Erythroblast (primary cell): Measurements from ENCODE around the gene RPS6KA5.

Source experiments
- DNase-seq, 2 experiments: peaks; one replicate each; lab custom pipeline; 2025; lab: John Stamatoyannopoulos, UW
- GATA1 ChIP-seq: IDR thresholded peaks from 2 replicates; pipeline ENCODE4 v1.6.1; 2011; ENCODE audit warnings: low read depth, mild to moderate bottlenecking, control low read depth, low read length, moderate library complexity
- POLR2A ChIP-seq: IDR thresholded peaks from 2 replicates; pipeline ENCODE4 v1.6.1; 2011; ENCODE audit warnings: mild to moderate bottlenecking, low read length

The RPS6KA5 gene

GRCh38 chr14:90976101-90976500 is 84.3 kb downstream of the RPS6KA5 start:
- no peak for DNase-seq
- TF ChIP-seq POLR2A (no peak), GATA1 (no peak)

- DNase-seq = no peak
- TF ChIP-seq POLR2A = no peak
- TF ChIP-seq GATA1 = no peak
Measured at GRCh38 chr14:90971687-90972086, 88.8 kb downstream of the RPS6KA5 start.

- TF ChIP-seq POLR2A (no peak), GATA1 (no peak)
- DNase-seq = peak; percentile 42 to 80
Measured at GRCh38 chr14:90970167-90970600, 90.3 kb downstream of the RPS6KA5 start.

GRCh38 chr14:90969531-90970166 is 90.8 kb downstream of the RPS6KA5 start:
- TF ChIP-seq POLR2A = no peak
- no peak for TF ChIP-seq GATA1
- DNase-seq = peak in 1 of 2 experiments; percentile 63

- no peak for TF ChIP-seq GATA1
- TF ChIP-seq POLR2A = no peak
- DNase-seq = peak in 1 of 2 experiments; percentile 36
Measured at GRCh38 chr14:90968025-90968424, 92.4 kb downstream of the RPS6KA5 start.

GRCh38 chr14:90966493-90966892 is 93.9 kb downstream of the RPS6KA5 start:
- DNase-seq = no peak
- TF ChIP-seq POLR2A = no peak
- no peak for TF ChIP-seq GATA1

- TF ChIP-seq POLR2A (no peak), GATA1 (no peak)
- DNase-seq = peak in 1 of 2 experiments; percentile 8
Measured at GRCh38 chr14:90965765-90966164, 94.7 kb downstream of the RPS6KA5 start.

GRCh38 chr14:90963343-90963742 is 97.1 kb downstream of the RPS6KA5 start:
- TF ChIP-seq GATA1 = no peak
- no peak for TF ChIP-seq POLR2A
- DNase-seq = no peak

- no peak for DNase-seq
- TF ChIP-seq GATA1 (no peak), POLR2A (no peak)
Measured at GRCh38 chr14:90962505-90963109, 97.8 kb downstream of the RPS6KA5 start.

GRCh38 chr14:90960818-90961217 is 99.6 kb downstream of the RPS6KA5 start:
- DNase-seq = no peak

GRCh38 chr14:90959344-90959743 is 101.1 kb downstream of the RPS6KA5 start:
- no peak for TF ChIP-seq GATA1
- no peak for TF ChIP-seq POLR2A
- DNase-seq = no peak

More at GRCh38 chr14:90960818-90961217, 99.6 kb downstream of the RPS6KA5 start:
- TF ChIP-seq POLR2A (no peak), GATA1 (no peak)

GRCh38 chr14:90956273-90956672 is 104.2 kb downstream of the RPS6KA5 start:
- DNase-seq = no peak
- TF ChIP-seq POLR2A (no peak), GATA1 (no peak)

GRCh38 chr14:90953643-90954042 is 106.8 kb downstream of the RPS6KA5 start:
- peak in 1 of 2 experiments; percentile 15 for DNase-seq

- no peak for TF ChIP-seq POLR2A
- no peak for TF ChIP-seq GATA1
- no peak for DNase-seq
Measured at GRCh38 chr14:90943367-90943766, 117.1 kb downstream of the RPS6KA5 start.

GRCh38 chr14:90942511-90942910 is 117.9 kb downstream of the RPS6KA5 start:
- DNase-seq = no peak
- TF ChIP-seq GATA1 = no peak
- TF ChIP-seq POLR2A = no peak
